ENCODE data around the gene HELB.

Gene HELB

GRCh38 chr12:66365718-66366490 is 63.6 kb downstream of the HELB start:
- no peak for DNase-seq (ENCODE audit: low read depth)

DNA sequence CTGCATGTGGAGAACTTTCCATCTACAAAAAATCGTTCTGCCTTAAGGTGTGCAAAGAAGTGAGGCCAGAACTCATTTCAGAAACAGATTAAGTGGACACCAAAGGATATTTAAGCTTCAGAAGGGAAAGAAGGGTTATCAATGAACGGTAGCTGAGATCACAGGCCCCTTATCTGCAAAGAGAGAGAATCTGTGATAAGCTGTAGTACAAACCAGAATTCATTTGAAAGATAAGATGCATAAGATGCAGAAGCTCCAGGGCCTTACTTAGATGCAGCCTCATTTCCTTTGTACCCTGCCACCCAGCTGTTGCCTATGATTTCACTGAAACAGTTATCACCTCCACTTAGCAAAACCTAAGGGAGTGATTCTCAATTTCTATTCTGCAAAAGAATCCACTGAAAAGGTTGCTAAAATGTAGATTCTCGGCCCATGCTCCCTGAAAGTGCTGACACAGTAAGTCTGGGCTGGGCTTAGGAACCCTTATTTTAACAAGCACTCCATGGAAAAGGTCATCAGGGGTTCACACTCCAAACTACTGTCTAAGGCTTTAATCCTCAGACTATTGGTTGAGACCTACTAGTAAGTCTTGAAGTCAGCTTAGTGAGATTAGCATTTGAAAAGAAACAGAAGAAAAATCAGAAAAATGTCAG is 64.8 kb downstream of the HELB start:
- no peak for DNase-seq (ENCODE audit: low read depth)

GRCh38 chr12:66371982-66372381 is 69.7 kb downstream of the HELB start:
- no peak for DNase-seq (ENCODE audit: low read depth)

GRCh38 chr12:66375560-66375959 is 73.3 kb downstream of the HELB start:
- DNase-seq (ENCODE audit: low read depth): no peak

GRCh38 chr12:66379616-66380015 is 77.3 kb downstream of the HELB start:
- DNase-seq (ENCODE audit: low read depth): no peak

DNA sequence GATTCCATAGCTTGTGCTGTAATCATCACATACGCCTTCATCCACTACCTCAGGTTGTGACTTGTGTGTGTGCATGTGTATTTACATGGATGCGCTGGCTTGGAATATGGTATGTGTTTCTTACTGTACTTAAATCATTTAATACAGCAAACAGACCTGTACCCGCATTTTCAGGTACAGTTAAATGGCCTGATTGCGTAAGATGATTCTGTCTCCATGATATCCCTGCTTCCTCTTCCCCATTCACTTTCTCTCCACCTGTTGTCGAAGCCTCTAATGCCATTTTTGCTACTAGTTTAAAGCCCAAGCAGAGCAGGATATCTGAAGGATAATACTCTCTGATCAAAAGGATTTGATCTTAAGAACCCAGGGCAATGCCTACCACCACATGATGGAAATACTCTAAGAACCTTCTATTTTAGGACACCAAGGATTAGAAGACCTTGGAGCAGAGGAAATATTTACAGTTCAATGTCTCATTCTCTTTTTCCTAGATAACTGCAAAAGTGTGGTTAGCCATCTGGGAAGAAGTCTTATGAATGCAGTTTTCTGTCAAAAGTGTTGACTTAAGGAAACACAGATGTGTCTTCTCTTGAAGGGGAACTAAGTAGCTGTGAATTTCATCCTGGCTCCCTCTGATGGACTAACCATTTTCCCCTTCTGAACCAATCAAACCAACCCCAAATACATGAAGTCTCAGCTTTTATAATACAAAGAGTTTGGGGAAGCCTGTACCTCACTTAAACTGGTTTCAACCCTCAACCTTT is 78.7 kb downstream of the HELB start:
- DNase-seq (ENCODE audit: low read depth): no peak

- no peak for DNase-seq (ENCODE audit: low read depth)
These were observed 84.8 kb downstream of the HELB start for GRCh38 chr12:66387117-66387516.
